HepG2 (cell line): ENCODE data around the gene SERINC5.
"Not testable (repeated sequence)": the region's sequence is repeated elsewhere in the genome, so short reads cannot be mapped to it uniquely, and the experiment has no call there.

Experiments
- CTCF ChIP-seq: sonication (generic); formaldehyde crosslinking; IDR thresholded peaks from 2 replicates; pipeline ENCODE4 v1.5.0; 2020; ENCODE audit warnings: mild to moderate bottlenecking, missing genetic modification reagents, moderate library complexity
- DR1 ChIP-seq: sonication (generic); formaldehyde crosslinking; IDR thresholded peaks from 2 replicates; pipeline ENCODE4 v1.8.0; 2021; ENCODE audit warnings: mild to moderate bottlenecking, missing genetic modification reagents, inconsistent platforms
- ETV5 ChIP-seq: IDR thresholded peaks from 2 replicates; pipeline ENCODE4 v1.6.1; 2018; ENCODE audit warnings: missing biosample characterization, missing genetic modification reagents, inconsistent platforms, borderline replicate concordance
- MTERF4 ChIP-seq: sonication (generic); formaldehyde crosslinking; IDR thresholded peaks from 2 replicates; pipeline ENCODE4 v1.8.0; 2023; ENCODE audit warnings: mild to moderate bottlenecking, missing genetic modification reagents
- MYC ChIP-seq: sonication (generic); formaldehyde crosslinking; IDR thresholded peaks from 2 replicates; pipeline ENCODE4 v1.9.0; 2021; ENCODE audit warnings: missing genetic modification reagents, borderline replicate concordance
- MYNN ChIP-seq: sonication (generic); formaldehyde crosslinking; IDR thresholded peaks from 2 replicates; pipeline ENCODE4 v1.4.0; 2020; ENCODE audit warnings: mild to moderate bottlenecking, low read depth, missing genetic modification reagents
- SRF ChIP-seq: IDR thresholded peaks from 2 replicates; pipeline ENCODE4 v1.6.1; 2011; ENCODE audit warnings: mild to moderate bottlenecking, low read depth, low read length, moderate library complexity
- SRSF1 ChIP-seq: fragments of 200-400 bp; formaldehyde crosslinking; optimal IDR thresholded peaks from 2 replicates; pipeline ENCODE3; 2017; ENCODE audit warnings: mild to moderate bottlenecking, low read depth, low read length, moderate library complexity
- TSC22D2 ChIP-seq: sonication (generic); formaldehyde crosslinking; IDR thresholded peaks from 2 replicates; pipeline ENCODE4 v1.5.1; 2020; ENCODE audit warnings: missing genetic modification reagents, mild to moderate bottlenecking, borderline replicate concordance
- ZSCAN30 ChIP-seq: sonication (generic); formaldehyde crosslinking; IDR thresholded peaks from 2 replicates; pipeline ENCODE4 v1.5.0; 2020; ENCODE audit warnings: mild to moderate bottlenecking, missing genetic modification reagents

GRCh38 chr5:80300796-80301195, 44.9 kb upstream of the SERINC5 start:
- not testable (repeated sequence) for TF ChIP-seq ZSCAN30 (CRISPR knock-in tag); DR1 (CRISPR knock-in tag); SRF; MYNN (CRISPR knock-in tag); SRSF1; ETV5; TSC22D2 (CRISPR knock-in tag); CTCF (CRISPR knock-in tag); MTERF4 (CRISPR knock-in tag); MYC (CRISPR knock-in tag)
